Activated T-cell treated with anti-CD3 and anti-CD28 coated beads for 4 hours (primary cell): ENCODE data around the gene NCOA7.
"Not testable (repeated sequence)": the region's sequence is repeated elsewhere in the genome, so short reads cannot be mapped to it uniquely, and the experiment has no call there.

ENCODE experiments used
- DNase-seq: peaks from one replicate; pipeline ENCODE4 v3.0.0-alpha.2; 2020

Gene NCOA7

DNA sequence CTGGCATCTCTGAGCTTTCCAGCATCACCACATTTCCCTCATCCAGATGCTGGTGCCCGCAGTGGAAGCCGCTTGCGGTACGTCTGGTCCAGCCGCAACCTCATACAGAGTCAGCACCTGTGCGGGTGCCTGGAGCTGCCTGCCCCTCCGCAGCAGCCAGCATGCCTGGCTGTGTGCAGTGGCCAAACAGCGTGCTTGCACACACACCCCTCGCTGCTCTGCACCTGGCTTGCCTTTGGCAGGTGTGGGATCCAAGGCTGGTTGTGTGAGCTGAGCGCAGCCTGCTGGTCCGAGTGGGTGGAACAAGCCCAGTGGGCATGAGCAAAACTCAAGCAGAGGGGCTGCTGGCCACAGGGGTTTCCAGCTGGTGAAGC, 162.7 kb downstream of the NCOA7 start:
- no peak for DNase-seq

DNA sequence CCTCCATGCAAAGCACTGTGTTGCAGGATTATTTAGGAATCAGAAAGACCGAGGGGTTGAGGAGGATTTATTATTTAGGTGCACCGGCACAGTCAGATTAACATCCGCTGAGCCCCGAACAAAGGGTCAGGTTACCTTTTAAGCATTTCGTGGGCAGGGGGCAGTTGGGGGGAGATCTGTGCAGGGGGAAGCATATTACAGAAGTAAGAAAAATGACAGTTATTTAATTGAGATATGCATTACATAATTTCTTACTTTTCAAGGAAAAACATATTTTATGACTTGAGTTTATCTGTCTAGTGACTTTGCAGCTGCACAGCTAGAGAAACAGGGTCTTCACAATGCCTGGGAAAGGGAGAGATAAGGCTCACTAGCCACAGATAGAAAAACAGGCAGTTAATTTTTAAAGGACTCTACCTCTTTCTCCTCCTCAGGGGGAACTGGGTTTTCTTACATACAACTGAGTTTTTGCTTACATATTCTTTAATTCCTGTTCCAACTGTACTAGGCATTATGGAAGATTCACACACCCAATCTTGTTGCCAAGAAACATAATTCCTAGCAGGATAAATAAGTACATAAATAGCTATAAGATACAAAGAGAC, 164.1 kb downstream of the NCOA7 start:
- no peak for DNase-seq

DNA sequence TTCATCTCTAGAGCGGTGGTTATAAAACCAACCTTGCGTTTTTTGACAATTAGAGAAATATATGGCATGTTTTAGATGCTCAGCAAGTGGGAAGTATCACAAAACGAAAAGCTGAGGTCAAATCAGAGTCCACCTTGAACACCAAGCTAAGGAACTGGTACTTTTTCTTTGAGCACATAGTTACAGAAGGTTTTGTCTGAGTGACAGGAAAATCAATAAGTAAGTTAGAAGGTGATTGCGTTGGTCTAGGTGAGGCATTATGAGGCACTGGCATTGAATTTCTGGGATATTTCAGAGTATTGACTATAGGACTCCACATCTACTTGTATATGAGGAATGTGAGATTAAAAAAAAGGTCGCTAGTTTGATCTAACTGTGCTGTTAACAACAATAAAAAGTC, 165.2 kb downstream of the NCOA7 start:
- DNase-seq, result no peak

DNA sequence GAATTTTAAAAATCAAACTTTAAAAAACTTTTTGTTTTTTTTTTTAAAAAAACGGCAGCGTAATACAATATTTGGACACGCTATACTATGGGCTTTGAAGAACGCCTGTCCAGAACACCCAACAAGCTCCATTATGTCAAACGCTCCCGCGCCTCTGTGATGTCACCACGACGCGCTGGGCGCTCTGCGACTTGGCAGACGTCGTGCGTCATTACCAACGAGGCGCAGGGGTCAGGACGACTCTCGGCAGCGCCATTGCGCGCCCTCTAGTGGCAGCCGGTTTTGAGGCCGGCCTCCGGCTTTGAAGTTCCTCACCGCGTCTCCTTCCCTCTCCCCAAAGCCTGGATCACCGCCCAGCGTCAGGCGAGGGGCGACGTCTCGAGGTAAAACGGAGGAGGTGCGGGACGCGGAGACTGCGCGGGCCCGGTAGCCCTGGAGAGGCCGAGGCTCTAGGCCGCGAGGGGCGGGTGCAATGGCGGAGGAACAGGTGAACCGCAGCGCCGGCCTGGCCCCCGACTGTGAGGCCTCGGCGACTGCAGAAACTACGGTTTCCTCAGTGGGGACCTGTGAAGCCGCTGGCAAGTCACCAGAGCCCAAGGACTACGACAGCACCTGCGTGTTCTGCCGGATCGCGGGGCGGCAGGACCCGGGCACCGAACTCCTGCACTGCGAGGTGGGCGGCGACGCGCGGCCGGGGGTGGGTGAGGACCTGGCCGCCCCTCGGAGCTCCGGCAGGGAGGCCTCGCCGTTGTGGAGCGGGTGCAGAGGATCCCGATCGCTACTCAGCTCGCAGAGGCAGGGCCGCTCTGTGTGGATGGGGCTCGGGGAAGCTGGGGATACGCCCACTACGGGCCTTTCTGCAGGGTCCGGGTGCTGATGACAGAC, 166.0 kb downstream of the NCOA7 start, which contains the start of gene HINT3:
TSS of gene HINT3 (plus strand) at position 265 of the 885 bp plus-strand sequence. CDS start at position 473, 208 bp downstream.
- peak; percentile 97 for DNase-seq

DNA sequence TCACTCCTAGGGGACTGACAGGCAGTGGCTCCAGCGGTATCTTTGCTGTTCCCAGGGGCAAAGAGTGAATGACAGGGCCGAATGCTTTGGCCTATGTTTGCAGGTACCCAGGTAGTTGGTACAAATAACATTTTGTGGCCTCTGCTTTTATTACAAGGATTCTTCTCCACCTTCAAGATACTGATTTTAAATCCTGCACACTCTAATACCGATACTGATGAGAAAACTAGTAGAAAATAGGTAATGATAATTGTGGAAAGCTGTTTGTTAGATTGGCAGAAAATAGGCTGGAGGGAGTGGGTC, 166.6 kb downstream of the NCOA7 start:
- no peak for DNase-seq

DNA sequence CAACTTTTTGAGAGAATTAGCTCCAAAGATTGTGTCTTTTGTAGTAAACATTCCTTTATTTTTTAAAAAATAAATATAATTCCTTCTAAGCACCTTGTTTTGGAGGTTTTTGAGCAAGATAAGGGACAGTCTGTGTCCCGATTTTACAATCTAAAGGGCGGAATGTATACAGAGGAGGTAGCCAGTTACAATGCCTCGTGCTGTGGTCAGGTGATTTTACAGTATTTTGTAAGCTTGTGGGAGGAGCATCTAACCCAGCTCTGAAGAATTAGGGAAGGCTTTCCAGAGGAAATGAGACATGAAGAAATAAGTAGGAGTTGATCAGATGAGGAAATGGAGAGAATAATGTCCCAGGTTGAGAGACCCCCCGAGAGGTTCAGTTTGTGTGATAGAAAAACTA, 167.1 kb downstream of the NCOA7 start:
- DNase-seq, result no peak

DNA sequence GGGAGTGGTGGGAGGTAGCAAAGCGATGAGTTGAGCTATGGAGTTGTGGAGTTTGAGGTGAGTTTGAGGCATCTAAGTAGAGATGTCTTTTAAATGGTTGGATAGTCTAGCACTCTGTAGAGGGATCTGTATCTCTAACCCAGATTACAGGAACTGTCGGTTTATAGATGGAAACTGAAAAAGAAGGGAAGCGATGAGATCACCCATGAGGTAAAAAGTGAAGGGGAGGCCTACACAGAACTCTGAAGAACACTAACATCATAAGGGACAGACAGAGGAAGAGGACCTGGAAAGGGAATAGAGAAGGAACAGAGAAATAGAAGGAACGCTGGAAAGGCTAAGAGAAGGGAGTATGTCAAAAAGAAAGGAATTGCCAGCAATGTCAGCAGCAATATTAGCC, 168.3 kb downstream of the NCOA7 start:
- DNase-seq, result no peak

DNA sequence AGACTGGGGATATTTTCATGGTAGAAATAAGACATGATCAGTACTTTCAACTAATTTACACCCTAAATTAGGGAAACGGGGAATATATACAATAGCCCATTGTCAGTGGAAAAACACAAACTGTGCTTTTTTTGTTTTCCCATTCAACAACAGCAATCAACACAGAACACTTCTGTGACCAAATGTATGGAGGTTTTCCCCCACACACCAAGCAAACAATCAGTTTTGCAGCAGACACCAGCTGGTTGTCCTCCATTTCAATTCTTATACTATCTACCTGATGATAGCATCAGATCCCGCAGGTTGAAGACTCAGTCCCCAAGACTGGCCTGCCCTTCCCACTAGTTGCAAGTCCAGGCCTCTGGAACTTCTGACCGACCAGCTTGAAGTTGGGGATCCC, 170.4 kb downstream of the NCOA7 start:
- no peak for DNase-seq

DNA sequence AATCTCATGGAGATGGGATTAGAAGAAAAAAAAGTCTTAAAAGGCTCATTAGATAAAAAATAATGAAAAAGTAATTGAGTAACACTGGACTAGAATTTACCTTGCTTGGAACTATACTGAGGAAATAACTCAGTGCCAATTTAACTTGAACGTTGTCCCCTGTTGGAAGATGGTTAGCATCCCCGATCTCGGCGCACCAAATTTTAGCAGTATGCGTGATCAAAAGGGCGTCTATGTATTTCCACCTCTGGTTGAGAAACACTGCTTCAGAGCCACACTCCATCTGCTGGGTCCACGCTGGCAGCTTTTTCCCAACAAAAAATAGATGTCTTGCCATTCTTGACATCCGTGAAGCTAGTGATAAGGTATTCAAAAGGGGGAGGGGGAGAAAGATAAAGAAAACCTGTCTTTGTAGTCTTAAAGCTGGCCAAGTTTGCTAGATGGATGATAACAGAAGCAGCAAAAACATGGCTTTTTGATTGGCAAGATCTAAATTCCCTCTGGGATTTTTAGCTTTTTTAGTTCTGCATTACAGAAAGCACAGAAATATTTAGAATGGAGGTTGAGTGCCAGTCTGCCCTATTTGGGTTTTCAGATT, 172.2 kb downstream of the NCOA7 start:
- DNase-seq, result no peak

DNA sequence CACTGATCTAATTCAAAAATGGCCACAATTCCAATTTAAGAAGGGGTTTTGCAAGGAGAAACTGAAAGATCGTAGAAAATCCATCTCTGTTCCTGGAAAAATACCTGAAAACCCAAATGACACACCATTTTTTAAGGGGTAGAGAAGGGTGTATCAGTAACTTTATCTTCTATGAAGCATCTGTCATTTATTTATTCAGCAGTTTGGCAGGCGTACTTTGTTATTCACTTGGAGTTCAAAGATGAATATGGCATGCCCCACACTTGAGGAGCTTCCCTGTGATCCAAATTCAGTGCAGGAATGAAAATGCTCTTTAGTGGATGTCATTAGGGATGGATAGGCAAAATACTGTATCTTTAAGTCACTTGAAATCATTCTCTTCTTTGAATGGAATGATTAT, 173.1 kb downstream of the NCOA7 start:
- DNase-seq, result no peak

DNA sequence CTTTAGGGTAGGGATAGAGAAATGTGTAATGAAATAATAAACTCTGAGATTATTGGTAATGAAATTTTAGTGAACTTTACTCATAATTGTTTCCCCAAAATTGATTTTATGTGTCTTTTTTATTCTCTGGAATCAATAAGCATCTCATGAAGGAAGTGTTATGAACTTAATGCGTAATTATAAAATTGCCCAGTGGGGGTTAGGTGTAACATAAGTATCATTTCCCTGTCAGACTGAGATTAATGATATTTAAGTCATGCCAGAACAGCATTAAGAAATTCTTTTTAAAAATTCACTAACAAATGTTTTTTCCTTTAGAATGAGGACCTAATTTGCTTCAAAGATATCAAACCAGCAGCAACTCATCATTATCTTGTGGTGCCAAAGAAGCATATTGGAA, 175.8 kb downstream of the NCOA7 start:
- no peak for DNase-seq

DNA sequence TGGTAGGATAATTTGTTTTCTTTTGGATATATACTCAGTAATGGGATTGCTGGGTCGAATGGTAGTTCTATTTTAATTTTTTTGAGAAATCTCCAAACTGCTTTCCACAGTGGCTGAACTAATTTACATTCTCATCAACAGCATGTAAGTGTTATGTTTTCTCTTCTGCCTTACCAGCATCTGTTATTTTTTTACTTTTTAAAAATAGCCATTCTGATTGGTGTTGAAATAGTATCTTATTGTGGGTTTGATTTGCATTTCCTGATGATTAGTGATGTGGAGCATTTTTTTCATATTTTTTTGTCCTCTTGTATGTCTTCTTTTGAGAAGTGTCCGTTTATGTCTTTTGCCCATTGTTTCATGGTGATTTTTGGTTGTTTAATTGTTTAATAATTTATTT, 177.7 kb downstream of the NCOA7 start:
- no peak for DNase-seq

DNA sequence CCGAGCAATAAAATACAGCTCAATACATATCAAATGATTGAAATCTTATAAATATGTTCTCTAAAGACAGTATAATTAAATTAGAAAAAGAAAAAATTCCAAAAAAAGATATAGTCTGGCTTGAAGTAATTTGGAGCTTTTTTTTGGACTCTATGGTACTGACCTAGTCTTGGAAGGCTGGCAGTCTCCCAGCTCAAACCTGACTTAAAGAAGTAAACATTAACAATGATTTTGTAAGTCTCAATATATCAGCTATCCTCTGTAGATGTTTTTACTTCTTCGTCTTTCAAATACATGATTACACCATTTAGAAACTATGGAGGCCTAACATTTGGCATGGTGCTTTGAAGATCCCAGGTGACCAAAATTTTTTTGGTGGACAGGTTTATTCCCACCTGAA, 180.0 kb downstream of the NCOA7 start:
- DNase-seq, result no peak

DNA sequence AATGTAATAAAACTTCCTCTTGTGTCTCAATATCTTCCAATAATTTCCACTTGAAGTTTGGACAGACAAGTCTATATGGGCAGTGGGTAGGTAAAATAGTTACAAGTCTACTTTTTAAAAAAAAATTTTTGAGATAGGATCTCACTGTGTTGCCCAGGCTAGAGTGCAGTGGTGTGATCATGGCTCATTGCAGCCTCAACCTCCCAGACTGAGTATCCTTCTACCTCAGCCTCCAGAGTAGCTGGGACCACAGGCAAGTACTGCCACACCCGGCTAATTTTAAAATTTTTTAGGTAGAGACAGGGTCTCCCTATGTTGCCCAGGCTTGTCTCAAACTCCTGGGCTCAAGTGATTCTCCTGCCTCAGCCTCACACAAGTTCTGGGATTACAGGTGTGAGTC, 181.7 kb downstream of the NCOA7 start:
- not testable (repeated sequence) for DNase-seq

DNA sequence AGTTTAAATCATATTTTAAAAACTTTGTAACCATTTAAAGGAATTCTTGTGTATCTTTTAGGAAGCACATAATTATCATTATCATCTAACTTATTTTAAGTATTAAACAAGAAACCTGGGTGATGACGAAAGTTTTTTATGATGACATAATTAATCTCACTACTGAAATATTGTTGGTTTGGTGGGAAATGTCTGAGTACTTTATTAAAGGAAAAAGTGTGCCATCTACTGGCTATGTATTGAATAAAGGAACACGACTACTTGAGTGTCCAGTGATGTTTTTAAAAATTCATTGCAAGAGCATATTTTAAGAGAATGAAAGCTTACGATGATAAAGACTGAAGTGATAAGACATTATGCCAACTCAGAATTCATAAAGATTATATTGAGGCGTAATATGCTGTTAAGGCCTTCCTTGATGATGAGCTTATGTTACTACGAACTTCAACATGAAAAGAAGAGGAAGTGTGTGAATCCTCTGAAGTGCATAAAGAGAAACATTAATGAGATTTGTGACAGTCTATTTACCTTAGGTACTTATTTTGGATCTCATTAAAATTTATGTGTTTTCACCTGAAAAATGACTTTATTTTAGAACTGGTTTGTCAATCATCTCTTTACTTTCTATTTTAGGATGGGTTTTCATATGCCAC, 183.6 kb downstream of the NCOA7 start:
- DNase-seq, result no peak

DNA sequence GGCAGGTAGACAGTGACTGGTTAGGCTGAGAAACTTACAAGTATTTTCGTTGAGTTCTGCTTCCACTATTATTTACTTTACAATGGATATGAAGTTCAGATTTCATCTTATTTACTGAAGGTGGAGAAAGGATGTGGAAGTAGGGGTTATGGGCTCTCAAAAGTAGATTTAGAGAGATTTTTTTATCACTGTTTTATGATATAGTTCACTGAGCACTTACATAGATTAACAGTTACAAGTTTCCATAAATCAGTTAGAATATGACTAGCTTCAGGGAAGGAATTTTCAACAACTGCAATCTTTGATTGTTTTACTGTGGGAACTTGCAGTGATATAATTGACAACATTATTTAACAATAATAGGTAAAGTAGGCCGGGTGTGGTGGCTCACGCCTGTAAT, 188.3 kb downstream of the NCOA7 start:
- DNase-seq, result no peak
